ENCODE data around the gene ALK.

ALK gene

DNA sequence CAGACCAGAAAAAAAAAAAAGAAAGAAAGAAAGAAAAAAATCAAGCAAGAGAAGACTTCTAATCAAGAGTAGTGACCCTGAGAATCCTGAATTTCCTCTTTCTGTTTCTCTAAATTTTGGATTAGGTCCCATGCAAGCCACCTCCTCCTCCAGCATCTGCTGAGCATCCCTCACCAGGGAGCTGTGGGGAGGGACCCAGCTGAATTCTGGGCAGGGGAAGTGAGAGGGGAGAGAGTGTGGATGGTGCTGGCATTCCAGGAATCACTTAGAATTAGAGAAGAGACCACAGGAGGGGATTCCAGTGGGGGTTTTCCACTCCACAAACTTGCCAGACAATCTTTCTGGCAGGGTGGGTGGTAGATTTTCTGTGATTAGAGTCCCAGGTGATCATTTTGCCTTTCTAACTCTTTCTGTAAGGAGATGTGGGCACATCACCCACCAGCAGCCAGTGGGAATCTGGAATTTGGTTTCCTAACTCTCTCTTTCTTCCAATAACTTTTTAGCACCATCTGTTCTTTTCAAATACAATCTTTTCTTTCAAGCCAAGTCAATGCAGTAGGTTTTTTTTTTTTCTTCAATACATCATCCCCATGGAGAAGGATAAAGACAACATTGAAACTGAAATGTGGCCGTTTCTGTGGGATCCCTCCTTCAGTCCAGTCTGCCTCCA, 526.9 kb downstream of the ALK start:
- no peak for DNase-seq

DNA sequence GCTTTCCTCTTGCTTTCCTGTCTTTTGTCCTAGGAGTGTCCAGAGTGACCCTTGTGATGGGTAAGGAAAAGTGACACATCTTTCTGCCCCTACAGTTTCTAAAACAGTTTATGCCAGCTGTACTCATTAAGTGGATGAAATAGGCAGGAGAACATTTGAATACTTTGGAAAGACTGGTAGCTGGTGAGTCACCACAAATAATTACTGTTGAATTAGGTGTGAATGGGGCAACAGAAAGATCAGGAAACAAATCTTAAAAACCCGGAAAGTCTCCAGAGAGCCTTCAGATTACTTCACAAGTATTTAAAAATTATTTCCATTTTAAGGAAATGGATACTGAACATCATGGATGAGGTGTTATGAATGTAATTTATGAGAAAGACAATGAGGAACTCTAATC, 527.7 kb downstream of the ALK start:
- DNase-seq, result no peak

DNA sequence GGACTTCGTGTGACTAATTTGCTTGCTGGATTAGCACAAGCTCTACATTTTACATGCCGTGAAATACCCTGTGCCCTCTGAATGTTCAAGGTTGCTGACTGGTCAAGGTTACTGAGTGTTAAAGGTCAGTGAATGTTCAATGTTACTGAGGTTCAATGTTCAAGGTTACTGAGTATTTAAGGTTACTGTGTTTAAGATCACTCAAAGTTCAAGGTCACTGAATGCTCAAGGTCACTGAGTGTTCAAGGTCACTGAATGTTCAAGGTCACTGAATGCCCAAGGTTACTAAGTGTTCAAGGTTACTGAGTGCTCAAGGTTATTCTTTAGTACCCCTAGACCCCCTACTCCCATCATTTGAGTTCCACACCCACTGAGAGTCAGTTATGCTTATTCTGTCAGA, 528.6 kb downstream of the ALK start:
- no peak for DNase-seq

GRCh38 chr2:29390136-29390535, 531.2 kb downstream of the ALK start:
- no peak for DNase-seq

- no peak for DNase-seq
These were observed 531.7 kb downstream of the ALK start for GRCh38 chr2:29389686-29390085.

DNA sequence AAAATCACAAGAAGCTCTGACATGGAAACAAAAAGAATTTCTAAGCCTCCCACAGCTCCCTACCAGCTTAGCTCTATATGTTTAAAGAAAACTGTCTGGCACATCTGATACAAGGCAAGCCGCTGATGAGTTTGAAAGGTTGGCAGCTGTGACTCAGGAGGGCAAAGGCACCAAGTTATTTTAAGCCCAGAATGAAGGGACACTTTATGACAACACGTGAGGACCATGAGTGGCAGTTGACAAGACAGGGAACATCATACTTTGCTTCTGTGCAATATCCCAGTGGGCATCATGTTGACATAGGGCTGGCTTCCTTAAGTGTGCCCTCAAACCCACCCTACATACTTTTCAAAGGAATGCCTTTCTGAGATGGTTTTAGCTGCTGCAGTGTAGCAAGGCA, 533.3 kb downstream of the ALK start:
- no peak for DNase-seq

DNA sequence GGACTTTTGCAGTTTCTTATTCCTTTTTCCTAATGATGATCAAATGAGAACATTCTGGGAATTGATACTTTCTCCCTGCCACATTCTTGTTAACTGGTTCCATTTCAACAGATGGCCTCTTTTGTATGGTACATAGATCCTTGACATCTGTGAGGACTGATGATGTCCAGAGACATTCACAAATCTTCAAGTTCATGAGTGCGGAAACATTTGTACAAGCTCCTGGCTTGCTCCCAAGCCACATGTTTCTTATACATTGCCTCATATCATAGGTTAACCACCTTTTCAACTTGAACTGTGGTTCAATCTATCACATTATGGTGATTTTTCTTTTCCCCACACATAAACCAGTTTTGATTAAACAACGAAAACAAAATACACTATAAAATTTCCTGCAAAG, 538.9 kb downstream of the ALK start:
- DNase-seq, result no peak

GRCh38 chr2:29377788-29378187, 543.6 kb downstream of the ALK start:
- no peak for DNase-seq

DNA sequence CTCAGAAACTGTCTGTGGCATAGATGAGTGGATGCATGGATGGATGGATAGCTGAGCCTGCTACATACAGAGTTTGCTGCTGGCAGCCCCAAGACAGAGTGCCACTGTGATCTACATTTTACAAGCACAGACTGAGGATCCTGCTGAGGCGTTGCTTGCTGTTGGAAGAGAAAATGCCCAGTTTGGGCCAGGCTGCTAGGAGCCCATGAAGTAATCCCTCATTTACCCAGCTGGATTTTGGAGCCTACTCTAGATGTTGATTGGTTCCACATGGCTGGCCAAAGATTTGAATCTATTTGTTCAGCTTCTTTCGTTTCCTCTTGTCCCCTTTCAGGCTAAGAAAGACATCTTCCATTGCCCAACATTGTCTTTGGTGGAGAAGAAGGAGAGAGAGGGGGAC, 544.8 kb downstream of the ALK start:
- no peak for DNase-seq

DNA sequence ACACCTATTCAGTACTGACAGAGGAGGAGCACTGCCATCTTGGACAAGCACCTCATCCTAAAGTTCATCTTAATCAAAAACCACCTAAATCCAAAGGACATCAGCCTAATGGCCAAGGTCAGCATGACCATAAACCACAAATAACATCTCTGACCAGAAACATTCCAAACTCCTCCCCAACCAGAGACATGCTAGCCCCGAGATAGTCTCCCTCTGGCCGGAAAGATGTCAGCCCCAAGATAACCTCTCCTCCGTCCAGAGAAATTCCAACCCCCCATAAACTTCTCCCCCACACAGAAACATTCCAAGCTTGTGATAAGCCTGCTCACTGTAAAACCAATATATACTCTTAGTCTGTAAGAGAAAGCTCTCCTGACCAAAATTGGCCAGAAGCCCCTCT, 545.5 kb downstream of the ALK start:
- no peak for DNase-seq

GRCh38 chr2:29374823-29375222, 546.6 kb downstream of the ALK start:
- DNase-seq, result no peak

DNA sequence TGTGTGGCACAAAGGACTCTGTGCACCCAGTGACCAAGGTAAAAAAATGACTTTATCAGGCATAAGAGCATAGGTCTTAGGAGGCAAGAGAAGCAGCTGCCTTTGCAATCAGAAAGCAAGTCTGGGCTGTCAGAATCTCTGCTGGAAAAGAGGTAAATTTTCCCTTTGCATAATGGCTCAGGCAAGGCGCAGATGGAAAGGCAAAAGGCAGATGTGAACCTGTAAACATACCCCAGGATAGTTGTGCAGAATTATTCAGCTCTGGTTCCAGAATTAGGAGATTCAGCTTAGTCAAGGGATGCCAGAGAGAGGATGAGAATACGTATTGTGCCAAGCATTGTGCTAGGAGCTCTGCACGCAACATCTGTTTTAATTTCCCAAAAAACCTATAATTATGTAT, 547.5 kb downstream of the ALK start:
- DNase-seq, result no peak

GRCh38 chr2:29372185-29372584, 549.2 kb downstream of the ALK start:
- no peak for DNase-seq

DNA sequence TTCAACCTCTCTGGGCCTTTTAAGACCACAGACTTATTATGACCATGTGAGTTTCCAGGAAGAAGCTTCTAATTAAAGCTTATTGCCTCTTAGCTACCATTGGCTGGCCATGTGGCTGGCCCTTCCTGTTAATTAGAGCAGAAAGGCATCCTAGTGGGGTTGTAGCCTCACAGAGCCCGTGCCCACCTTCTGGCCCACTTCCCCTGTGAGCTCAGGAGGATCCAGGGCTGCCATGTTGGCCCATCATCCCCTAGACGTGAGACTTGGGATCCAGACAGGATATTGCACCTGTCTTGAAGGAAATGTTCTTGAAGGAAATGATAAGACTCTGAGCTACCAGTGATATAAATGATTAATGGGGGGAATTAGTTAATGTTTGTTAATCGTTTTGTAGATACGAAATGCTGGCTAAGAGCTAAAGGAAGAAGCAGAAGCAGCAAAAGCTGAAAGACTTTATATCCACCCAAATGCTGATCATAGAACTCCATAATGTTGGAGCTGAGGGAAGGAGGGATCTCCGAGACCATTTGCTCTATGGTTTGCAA, 550.7 kb downstream of the ALK start:
- DNase-seq, result no peak

DNA sequence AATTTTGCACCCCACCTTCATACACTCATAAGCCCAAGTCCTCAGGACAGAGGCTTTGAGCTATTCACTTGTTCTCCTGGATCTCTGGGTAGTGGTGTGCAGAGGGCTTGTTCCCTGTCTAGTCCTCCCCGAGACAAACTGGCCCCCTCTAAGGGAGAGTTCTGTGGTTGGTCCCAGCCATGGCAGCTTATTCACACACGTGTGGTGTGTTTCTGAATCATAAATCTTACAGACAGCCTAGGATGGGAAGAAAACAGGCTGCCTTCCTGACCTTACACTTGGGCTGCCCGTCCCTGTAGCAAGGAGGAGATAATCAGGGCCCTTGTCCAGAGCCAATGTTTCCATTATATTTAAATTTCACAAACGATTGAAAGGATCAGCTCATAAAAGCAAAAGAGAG, 551.2 kb downstream of the ALK start:
- no peak for DNase-seq

- DNase-seq, result no peak
These were observed 552.7 kb downstream of the ALK start for GRCh38 chr2:29368659-29369040.

DNA sequence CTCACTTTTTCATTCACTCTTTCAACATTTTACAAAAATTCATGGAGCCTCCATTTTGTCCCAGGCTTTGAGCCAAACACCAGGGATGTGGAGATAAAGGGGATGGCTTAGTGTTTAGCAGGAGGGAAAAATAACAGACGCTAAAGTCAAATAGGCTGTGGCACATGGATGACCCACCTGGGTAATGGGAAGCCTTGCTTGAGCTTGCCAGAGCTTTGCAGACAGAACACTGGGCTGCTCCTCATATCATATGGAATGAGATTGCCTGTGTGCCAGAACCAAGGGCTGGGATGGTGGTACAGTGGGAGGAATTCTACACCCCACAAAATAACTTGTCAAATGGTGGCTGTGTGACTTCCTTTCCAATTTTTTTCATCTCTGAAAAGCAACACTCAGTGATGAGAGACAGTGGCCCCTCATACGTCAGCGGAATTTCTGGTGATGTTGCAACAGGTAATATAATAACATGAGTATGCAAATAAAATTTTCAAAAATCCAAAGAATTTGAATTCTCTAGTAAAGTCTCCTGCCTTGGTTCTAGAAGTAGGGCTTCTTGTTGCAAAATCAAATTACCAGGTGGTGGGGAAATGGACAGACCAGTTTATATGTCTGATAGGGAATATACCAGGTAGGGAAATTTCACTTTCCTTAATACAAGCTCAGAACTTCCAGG, 553.3 kb downstream of the ALK start:
- DNase-seq, result no peak

GRCh38 chr2:29363111-29363510, 558.3 kb downstream of the ALK start:
- no peak for DNase-seq

DNA sequence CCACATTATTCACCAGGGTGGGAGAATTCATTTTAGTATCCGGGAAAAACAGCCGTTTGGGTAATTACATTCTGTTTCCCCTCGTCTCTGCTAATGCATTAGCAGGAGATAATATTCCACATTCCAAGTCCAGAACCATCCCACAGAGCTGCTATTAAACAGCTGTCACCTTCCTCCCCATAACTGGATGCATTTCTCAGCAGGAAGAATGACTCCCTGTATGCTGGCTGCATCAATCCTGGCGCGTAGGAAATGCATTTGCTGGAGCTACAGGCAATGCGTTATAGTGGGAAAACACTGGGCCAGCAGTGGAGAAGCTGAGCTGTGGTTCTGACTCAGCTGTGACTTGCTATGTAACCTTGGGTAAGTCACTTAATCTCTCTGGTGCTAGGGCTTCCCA, 560.2 kb downstream of the ALK start:
- no peak for DNase-seq

DNA sequence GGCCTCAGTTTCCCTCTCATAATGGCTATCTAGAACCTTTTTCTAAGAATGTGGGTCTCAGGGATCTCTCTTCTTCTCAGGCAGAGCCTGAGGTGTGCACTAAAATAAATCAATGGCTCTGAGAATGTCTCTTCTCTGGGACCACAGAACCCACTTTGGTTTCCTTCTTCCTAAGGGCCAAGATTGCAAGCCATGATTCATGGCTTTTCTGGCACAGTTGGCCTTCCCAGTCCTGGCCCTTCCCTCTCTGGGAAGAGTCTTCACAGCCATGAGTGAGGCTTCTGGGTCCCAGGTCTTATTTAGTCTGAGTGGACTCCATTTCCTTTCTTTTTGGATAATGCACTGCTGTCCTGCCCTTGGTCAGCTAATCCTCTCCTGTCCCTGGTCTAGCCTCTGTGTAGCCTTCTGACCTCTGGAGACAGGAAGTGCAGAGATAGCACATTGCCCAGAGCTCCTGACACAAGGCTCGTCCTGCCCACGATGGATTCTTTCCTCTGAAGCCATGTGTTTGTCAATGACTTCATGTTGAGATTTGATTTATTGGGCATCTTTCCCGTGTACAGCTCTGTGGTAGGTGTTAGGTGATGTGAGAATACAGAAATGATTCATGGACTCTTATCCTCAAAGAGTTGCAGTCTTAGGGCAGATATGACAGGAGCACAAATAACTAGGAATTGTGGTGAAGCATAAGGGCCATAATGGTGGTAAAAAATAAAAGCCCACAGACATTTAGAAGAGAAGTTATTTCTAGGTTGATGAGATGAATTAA, 561.2 kb downstream of the ALK start:
- no peak for DNase-seq

DNA sequence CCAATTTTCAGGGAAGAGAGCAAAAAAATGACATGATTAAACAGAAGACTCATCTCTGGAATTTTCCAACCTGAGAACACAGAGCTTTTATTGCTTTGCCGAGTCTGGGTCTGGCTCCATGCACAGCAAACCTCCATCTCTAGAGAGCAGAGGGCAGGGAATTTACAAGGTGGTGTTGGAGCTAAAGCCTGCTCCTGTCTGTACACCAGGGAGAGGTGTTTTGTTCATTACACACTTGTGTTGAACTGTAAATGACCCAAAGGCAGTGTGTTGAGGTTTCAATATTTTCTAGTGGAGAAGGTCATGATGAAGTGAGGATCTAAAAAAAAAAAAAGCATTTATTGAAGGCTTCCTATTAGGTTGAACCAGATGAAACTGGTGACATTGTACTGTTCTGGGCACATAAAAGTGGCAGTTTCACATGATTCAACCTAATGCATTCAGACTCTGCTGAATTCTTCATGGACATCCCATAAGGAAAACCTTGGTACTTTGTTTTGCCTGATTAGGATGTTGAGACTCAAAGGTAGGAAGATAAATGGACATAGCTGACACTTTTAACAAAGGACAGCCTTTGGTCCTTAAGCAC, 567.9 kb downstream of the ALK start:
- no peak for DNase-seq

- no peak for DNase-seq
These were observed 569.3 kb downstream of the ALK start for GRCh38 chr2:29351916-29352591.

GRCh38 chr2:29351248-29351647, 570.1 kb downstream of the ALK start:
- no peak for DNase-seq

Data from GOT3 (cell line).